ENCODE measurements around the gene ZMYM5. TPM values are rescaled to one million over a fixed set of nuclear protein-coding genes. Genes with fewer than 3 reads are reported as not detected.
"Not testable (repeated sequence)": the region's sequence is repeated elsewhere in the genome, so short reads cannot be mapped to it uniquely, and the experiment has no call there.

ZMYM5 gene
- total and polyA plus RNA-seq, 10 donors: 5.7 to 24.4 (median 17.1) TPM

DNA sequence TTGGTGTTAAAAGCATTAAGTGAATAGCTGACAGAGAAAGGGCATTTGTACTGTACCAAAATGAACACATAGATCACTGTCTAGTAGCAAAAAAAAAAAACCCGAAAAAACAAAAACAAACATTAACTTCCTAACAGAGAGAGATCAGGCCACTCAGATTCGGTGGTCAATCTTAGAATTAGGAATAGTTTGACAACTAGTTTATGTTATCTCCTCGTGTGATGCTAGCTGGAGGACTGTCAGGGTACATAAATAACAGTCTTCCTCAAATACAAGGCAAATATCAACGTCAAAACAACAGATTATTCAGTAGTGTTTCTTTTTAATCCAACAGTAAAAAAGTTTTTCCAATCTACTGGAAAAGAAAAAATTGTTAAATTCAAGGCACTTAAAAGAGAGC is 1.7 kb downstream of the ZMYM5 start:
- Histone ChIP-seq H3K4me3 (peak overlapping the region; percentile 70 to 94 (median 80)), H3K4me1 (peaks cover 16 to 43% (median 28%) of the 10 kb centered on the region in 6 donors), H3K27me3 (replicated peaks in 1 of 7) (no peaks in the 10 kb centered on the region), H3K36me3 (peaks cover 0 to 34% (median 3%) of the 10 kb centered on the region in 6 donors), H3K27ac (peak overlapping the region; percentile 97 to 100 (median 99)), H3K9me3 (no peaks in the 10 kb centered on the region)
- TF ChIP-seq POLR2AphosphoS5 (IDR thresholded peaks at IDR 0.05): no peak
- no peak for TF ChIP-seq POLR2A (IDR thresholded peaks at IDR 0.05)
- WGBS, 5 donors: 11 to 16% (median 12%) methylated on average over 4 of the region's 4 CpGs
- intact Hi-C loops (cut with DNase I; ENCODE audit: low total_unique reads): loop anchor here (5.0 to 10.0 kb wide), 2 partner anchors 79 to 227 kb away; partner anchors contain the start of genes MPHOSPH8 and PSPC1
- DNase-seq: no peak

DNA sequence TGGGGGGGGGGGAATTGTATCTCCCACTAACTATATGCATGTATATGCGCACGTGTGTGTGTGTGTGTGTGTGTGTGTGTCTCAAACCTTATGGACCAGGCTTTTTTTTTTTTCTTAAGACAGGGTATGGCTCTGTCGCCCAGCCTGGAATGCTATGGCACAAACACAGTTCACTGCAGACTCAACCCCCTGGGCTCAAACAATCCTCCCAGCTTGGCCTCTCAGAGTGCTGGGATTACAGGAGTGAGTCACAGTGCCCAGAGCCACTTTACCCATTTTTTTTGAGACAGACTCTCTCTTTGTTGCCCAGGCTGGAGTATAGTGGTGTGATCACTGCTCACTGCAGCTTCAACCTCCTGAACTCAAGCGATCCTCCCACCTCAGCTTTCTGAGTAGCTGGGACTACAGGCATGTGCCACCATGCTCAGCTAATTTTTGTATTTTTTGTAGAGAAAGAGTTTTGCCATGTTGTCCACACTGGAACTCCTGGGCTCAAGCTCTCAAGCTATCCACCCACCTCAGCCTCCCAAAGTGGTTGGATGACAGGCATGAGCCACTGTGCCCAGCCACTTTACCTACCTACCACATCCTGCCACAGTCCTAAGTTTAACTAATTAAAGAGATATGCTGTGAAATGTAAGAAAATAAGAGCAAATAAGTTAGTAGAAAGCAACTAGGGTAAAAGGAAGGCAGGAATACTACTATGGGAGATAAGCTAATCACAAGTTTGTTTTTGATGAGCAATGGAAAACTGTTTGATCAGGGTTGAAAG is 2.4 kb downstream of the ZMYM5 start:
- no peaks in the 10 kb centered on the region for H3K9me3 ChIP-seq
- H3K36me3 ChIP-seq: peaks cover 0 to 41% (median 3%) of the 10 kb centered on the region in 6 donors
- DNase-seq: peak; percentile 34
- peak overlapping the region in 3 of 8 donors; percentile 97 to 100 (median 98) for H3K27ac ChIP-seq
- WGBS, 5 donors: 66 to 91% (median 89%) methylated on average over 4 of the region's 4 CpGs
- peaks cover 16 to 46% (median 29%) of the 10 kb centered on the region in 6 donors for H3K4me1 ChIP-seq
- H3K4me3 ChIP-seq: peak overlapping the region in 2 of 8 donors; percentile 91 to 94
- H3K27me3 ChIP-seq (replicated peaks in 1 of 7): no peaks in the 10 kb centered on the region
- TF ChIP-seq, protein P1, sequence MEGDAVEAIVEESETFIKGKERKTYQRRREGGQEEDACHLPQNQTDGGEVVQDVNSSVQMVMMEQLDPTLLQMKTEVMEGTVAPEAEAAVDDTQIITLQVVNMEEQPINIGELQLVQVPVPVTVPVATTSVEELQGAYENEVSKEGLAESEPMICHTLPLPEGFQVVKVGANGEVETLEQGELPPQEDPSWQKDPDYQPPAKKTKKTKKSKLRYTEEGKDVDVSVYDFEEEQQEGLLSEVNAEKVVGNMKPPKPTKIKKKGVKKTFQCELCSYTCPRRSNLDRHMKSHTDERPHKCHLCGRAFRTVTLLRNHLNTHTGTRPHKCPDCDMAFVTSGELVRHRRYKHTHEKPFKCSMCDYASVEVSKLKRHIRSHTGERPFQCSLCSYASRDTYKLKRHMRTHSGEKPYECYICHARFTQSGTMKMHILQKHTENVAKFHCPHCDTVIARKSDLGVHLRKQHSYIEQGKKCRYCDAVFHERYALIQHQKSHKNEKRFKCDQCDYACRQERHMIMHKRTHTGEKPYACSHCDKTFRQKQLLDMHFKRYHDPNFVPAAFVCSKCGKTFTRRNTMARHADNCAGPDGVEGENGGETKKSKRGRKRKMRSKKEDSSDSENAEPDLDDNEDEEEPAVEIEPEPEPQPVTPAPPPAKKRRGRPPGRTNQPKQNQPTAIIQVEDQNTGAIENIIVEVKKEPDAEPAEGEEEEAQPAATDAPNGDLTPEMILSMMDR (IDR thresholded peaks at IDR 0.05 in 8 of 11, conservative IDR thresholded peaks at IDR 0.05 in 3 of 11): no peak
- TF ChIP-seq POLR2A (IDR thresholded peaks at IDR 0.05): no peak
- TF ChIP-seq POLR2AphosphoS5 (IDR thresholded peaks at IDR 0.05): no peak
- intact Hi-C loops (cut with DNase I; ENCODE audit: low total_unique reads): loop anchor here (5.0 to 10.0 kb wide), 2 partner anchors 79 to 226 kb away; partner anchors contain the start of genes MPHOSPH8 and PSPC1

DNA sequence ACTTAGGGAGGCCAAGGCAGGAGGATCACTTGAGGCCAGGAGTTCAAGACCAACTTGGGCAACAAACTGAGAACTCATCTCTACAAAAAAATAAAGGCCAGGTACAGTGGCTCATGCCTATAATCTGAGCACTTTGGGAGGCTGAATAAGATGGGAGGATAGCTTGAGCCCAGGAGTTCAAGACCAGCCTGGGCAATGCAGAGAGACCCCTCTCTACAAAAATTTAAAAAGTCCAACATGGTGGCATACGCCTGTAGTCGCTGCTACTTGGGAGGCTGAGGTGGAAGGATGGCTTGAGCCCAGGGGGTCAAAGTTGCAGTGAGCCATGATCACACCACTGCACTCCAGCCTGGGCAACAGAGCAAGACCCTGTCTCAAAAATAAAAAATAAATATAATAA is 5.8 kb downstream of the ZMYM5 start:
- DNase-seq; intact Hi-C loops (cut with DNase I; ENCODE audit: low total_unique reads); H3K9me3 ChIP-seq; H3K4me3 ChIP-seq; H3K27me3 ChIP-seq (replicated peaks in 1 of 7); H3K27ac ChIP-seq: not testable (repeated sequence)
- 97 to 100% (median 100%) methylated on average over 2 of the region's 2 CpGs for WGBS, 5 donors
- Histone ChIP-seq H3K4me1 (peaks cover 14 to 52% (median 30%) of the 10 kb centered on the region in 6 donors), H3K36me3 (peaks cover 0 to 75% (median 3%) of the 10 kb centered on the region in 6 donors)

DNA sequence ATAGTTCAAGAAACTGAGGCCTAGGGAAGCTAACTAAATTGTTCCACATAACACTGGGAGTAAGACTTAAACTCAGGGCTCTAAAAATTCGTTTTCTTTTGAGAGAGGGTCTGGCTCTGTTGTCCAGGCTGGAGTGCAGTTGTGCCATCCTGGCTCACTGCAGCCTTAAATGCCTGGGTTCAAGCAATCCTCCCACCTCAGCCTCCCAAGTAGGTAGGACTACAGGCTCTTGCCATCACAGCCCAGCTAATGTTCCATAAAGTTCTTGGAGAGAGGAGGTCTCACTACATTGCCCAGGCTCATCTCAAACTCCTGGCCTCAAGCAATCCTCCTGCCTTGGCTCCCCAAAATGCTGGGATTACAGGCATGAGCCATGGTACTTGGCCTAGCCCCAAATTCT is 10.7 kb downstream of the ZMYM5 start:
- no peak for DNase-seq
- TF ChIP-seq, protein P1 (IDR thresholded peaks at IDR 0.05 in 8 of 11, conservative IDR thresholded peaks at IDR 0.05 in 3 of 11): no peak
- no peak for TF ChIP-seq POLR2A (IDR thresholded peaks at IDR 0.05)
- no peak for TF ChIP-seq POLR2AphosphoS5 (IDR thresholded peaks at IDR 0.05)
- no peak overlapping the region for H3K4me3 ChIP-seq
- intact Hi-C loops (cut with DNase I; ENCODE audit: low total_unique reads): no loop called here
- H3K36me3 ChIP-seq: peaks cover 0 to 97% (median 28%) of the 10 kb centered on the region in 6 donors
- no peaks in the 10 kb centered on the region for H3K27me3 ChIP-seq (replicated peaks in 1 of 7)
- 71 to 100% (median 91%) methylated on average over 1 of the region's 1 CpG for WGBS, 5 donors
- H3K4me1 ChIP-seq: peaks cover 0 to 42% (median 12%) of the 10 kb centered on the region in 6 donors
- no peak overlapping the region for H3K27ac ChIP-seq
- H3K9me3 ChIP-seq: no peaks in the 10 kb centered on the region

DNA sequence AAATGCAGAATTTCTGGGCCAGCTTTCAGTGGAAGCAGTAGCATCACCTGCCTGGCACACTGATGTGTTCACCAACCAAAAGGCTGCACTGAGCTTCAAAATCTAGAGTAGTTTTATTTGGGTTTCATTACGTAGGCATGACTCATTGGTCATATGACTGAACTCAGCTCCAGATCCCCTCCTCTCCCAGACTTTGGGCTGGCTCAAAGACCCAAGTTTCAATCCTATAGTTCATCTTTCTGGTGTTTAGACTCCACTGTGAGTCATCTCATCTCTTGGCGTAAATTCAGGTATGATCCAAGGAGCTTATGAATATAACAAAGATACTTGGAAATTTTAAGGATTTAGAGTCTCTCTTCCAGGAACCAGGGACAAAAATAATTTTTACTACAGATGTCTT is 17.7 kb downstream of the ZMYM5 start:
- TF ChIP-seq POLR2AphosphoS5 (IDR thresholded peaks at IDR 0.05) (no peak), POLR2A (IDR thresholded peaks at IDR 0.05) (no peak)
- TF ChIP-seq, protein P1 (IDR thresholded peaks at IDR 0.05 in 8 of 11, conservative IDR thresholded peaks at IDR 0.05 in 3 of 11): no peak

More for the DNA sequence above, 17.7 kb downstream of the ZMYM5 start:
- no peaks in the 10 kb centered on the region for H3K27me3 ChIP-seq (replicated peaks in 1 of 7)
- no peak overlapping the region for H3K4me3 ChIP-seq
- intact Hi-C loops (cut with DNase I; ENCODE audit: low total_unique reads): no loop called here
- H3K9me3 ChIP-seq: no peaks in the 10 kb centered on the region
- no peak for DNase-seq
- peaks cover 0 to 34% (median 9%) of the 10 kb centered on the region in 6 donors for H3K4me1 ChIP-seq
- WGBS, 5 donors: 45 to 76% (median 70%) methylated on average over 2 of the region's 2 CpGs
- H3K36me3 ChIP-seq: peaks cover 3 to 97% (median 41%) of the 10 kb centered on the region in 6 donors
- no peak overlapping the region for H3K27ac ChIP-seq
